H9 (cell line): ENCODE data around the gene MN1. TPM values are rescaled to one million over a fixed set of nuclear protein-coding genes. Genes with fewer than 3 reads are reported as not detected.

Experiments used
- DNase-seq: peaks from one replicate; pipeline ENCODE4 v3.0.0-alpha.2; 2017
- H2AFZ ChIP-seq: one replicate; pipeline ENCODE4 v1.6.1; 2013; ENCODE audit warnings: mild to moderate bottlenecking, low read length, control low read depth, moderate library complexity
- H2AK5ac ChIP-seq: 2 replicates; pipeline ENCODE4 v1.6.1; 2013; ENCODE audit warnings: low read length, control low read depth, mixed read lengths; ENCODE audit not compliant: insufficient read length
- H2BK120ac ChIP-seq: one replicate; pipeline ENCODE4 v1.6.1; 2013; ENCODE audit warnings: low read depth, mild to moderate bottlenecking, low read length, control low read depth, inconsistent platforms; ENCODE audit not compliant: poor library complexity, severe bottlenecking
- H2BK12ac ChIP-seq: 2 replicates; pipeline ENCODE4 v1.6.1; 2013; ENCODE audit warnings: low read length, control low read depth, mixed read lengths, low read depth; ENCODE audit not compliant: insufficient read length
- H2BK15ac ChIP-seq: 2 replicates; pipeline ENCODE4 v1.6.1; 2013; ENCODE audit warnings: low read depth, low read length, control low read depth
- H2BK20ac ChIP-seq: one replicate; pipeline ENCODE4 v1.6.1; 2013; ENCODE audit warnings: low read depth, mild to moderate bottlenecking, low read length, control low read depth, inconsistent platforms; ENCODE audit not compliant: poor library complexity, severe bottlenecking
- H2BK5ac ChIP-seq: 2 replicates; pipeline ENCODE4 v1.6.1; 2013; ENCODE audit warnings: low read length, control low read depth, mixed read lengths; ENCODE audit not compliant: insufficient read length
- H3K14ac ChIP-seq: 2 replicates; pipeline ENCODE4 v1.6.1; 2013; ENCODE audit warnings: low read length, control low read depth; ENCODE audit not compliant: insufficient read depth
- H3K18ac ChIP-seq: 2 replicates; pipeline ENCODE4 v1.6.1; 2013; ENCODE audit warnings: low read depth, mild to moderate bottlenecking, mixed read lengths, low read length, control low read depth; ENCODE audit not compliant: insufficient read length
- H3K23ac ChIP-seq: 2 replicates; pipeline ENCODE4 v1.6.1; 2013; ENCODE audit warnings: low read length, control low read depth, mixed read lengths, low read depth; ENCODE audit not compliant: insufficient read length
- H3K23me2 ChIP-seq: 2 replicates; pipeline ENCODE4 v1.6.1; 2013; ENCODE audit warnings: low read depth, mild to moderate bottlenecking, mixed read lengths, low read length, control low read depth; ENCODE audit not compliant: insufficient read length, poor library complexity, severe bottlenecking
- H3K27ac ChIP-seq: 2 replicates; pipeline ENCODE4 v1.5.1; 2013; ENCODE audit warnings: low read length, control low read depth, mixed read lengths, low read depth; ENCODE audit not compliant: insufficient read length
- H3K27me3 ChIP-seq: 2 replicates; pipeline ENCODE4 v1.6.1; 2013; ENCODE audit warnings: low read length, control low read depth, inconsistent platforms; ENCODE audit not compliant: insufficient read depth
- H3K4ac ChIP-seq: 2 replicates; pipeline ENCODE4 v1.6.1; 2013; ENCODE audit warnings: low read depth, mild to moderate bottlenecking, control low read depth, inconsistent platforms, low read length, moderate library complexity
- H3K4me1 ChIP-seq: 2 replicates; pipeline ENCODE4 v1.6.1; 2013; ENCODE audit warnings: low read length, control low read depth, inconsistent platforms; ENCODE audit not compliant: insufficient read depth
- H3K4me2 ChIP-seq: 2 replicates; pipeline ENCODE4 v1.6.1; 2013; ENCODE audit warnings: low read length, control low read depth, mixed read lengths; ENCODE audit not compliant: insufficient read length, insufficient read depth
- H3K56ac ChIP-seq: 2 replicates; pipeline ENCODE4 v1.6.1; 2013; ENCODE audit warnings: low read depth, mild to moderate bottlenecking, mixed read lengths, low read length, control low read depth; ENCODE audit not compliant: insufficient read length
- H3K79me1 ChIP-seq: 2 replicates; pipeline ENCODE4 v1.6.1; 2013; ENCODE audit warnings: low read depth, mild to moderate bottlenecking, moderate library complexity, low read length, control low read depth, inconsistent platforms; ENCODE audit not compliant: insufficient read depth, poor library complexity, severe bottlenecking
- H3K79me2 ChIP-seq: 2 replicates; pipeline ENCODE4 v1.6.1; 2013; ENCODE audit warnings: low read length, control low read depth, inconsistent platforms; ENCODE audit not compliant: insufficient read depth
- H3K9ac ChIP-seq: 2 replicates; pipeline ENCODE4 v1.6.1; 2013; ENCODE audit warnings: low read length, control low read depth, mixed read lengths; ENCODE audit not compliant: insufficient read length; ENCODE audit errors: extremely low read depth
- H3K9me3 ChIP-seq: one replicate; pipeline ENCODE4 v1.6.1; 2013; ENCODE audit warnings: low read depth, low read length, inconsistent platforms; ENCODE audit not compliant: control insufficient read depth
- H3T11ph ChIP-seq: one replicate; pipeline ENCODE4 v1.6.1; 2013; ENCODE audit warnings: mild to moderate bottlenecking, low read length, control low read depth, inconsistent platforms
- H4K20me1 ChIP-seq: one replicate; pipeline ENCODE4 v1.6.1; 2013; ENCODE audit not compliant: control insufficient read depth, insufficient read length, insufficient read depth
- H4K5ac ChIP-seq: 2 replicates; pipeline ENCODE4 v1.6.1; 2013; ENCODE audit warnings: low read depth, mild to moderate bottlenecking, mixed read lengths, low read length, control low read depth; ENCODE audit not compliant: insufficient read length
- H4K8ac ChIP-seq: replicated peaks from 2 replicates; pipeline ENCODE4 v1.6.1; 2013; ENCODE audit warnings: low read length, control low read depth, mixed read lengths, low read depth; ENCODE audit not compliant: insufficient read length
- H4K91ac ChIP-seq: 2 replicates; pipeline ENCODE4 v1.6.1; 2013; ENCODE audit warnings: low read depth, mild to moderate bottlenecking, moderate library complexity, mixed read lengths, low read length, control low read depth; ENCODE audit not compliant: insufficient read length
- H3K27ac Mint-ChIP-seq, 3 experiments: 2 replicates in 2 of 3; 3 replicates in 1 of 3; pipeline ENCODE4 v1.8.0; 2020 to 2021; ENCODE audit warnings: mixed read lengths in 3 of 3, mild to moderate bottlenecking in 1 of 3, moderate library complexity in 1 of 3
- H3K27me3 Mint-ChIP-seq: 2 replicates; pipeline ENCODE4 v1.8.0; 2021; ENCODE audit warnings: low read depth, mild to moderate bottlenecking, moderate library complexity, mixed read lengths
- H3K36me3 Mint-ChIP-seq, 3 experiments: 2 replicates in 2 of 3; 3 replicates in 1 of 3; pipeline ENCODE4 v1.8.0; 2020 to 2021; ENCODE audit warnings: low read depth in 3 of 3, mixed read lengths in 3 of 3; ENCODE audit not compliant: insufficient read depth in 1 of 3
- H3K4me1 Mint-ChIP-seq, 2 experiments: 2 replicates each; pipeline ENCODE4 v1.8.0; 2020; ENCODE audit warnings: mixed read lengths in 2 of 2
- H3K4me3 Mint-ChIP-seq, 2 experiments: 2 replicates in 1 of 2; 3 replicates in 1 of 2; pipeline ENCODE4 v1.8.0; 2020 to 2021; ENCODE audit warnings: mild to moderate bottlenecking in 2 of 2, mixed read lengths in 2 of 2, moderate library complexity in 1 of 2
- H3K9me3 Mint-ChIP-seq, 2 experiments: 2 replicates in 1 of 2; 3 replicates in 1 of 2; pipeline ENCODE4 v1.8.0; 2020; ENCODE audit warnings: mild to moderate bottlenecking in 2 of 2, mixed read lengths in 2 of 2, moderate library complexity in 1 of 2
- CTCF ChIP-seq: fragments of 200-600 bp; sonication (generic); conservative IDR thresholded peaks from 3 replicates; pipeline ENCODE4 v1.8.0; 2021; ENCODE audit warnings: antibody characterized with exemption, mild to moderate bottlenecking
- WGBS: extraction: QIAGEN DNeasy Blood & Tissue Kit; methylation state at CpG from one replicate; pipeline ENCODE4 v1.1.7; 2013; ENCODE audit warnings: missing lambda C conversion rate, low lambda C conversion rate, mixed read lengths; ENCODE audit not compliant: insufficient read length; ENCODE audit errors: extremely low coverage; 5-methylcytosine and 5-hydroxymethylcytosine counted together
- total RNA-seq: library from RNA; stranded (reverse); gene quantifications from 2 replicates; pipeline ENCODE4 v1.2.1, GENCODE V29; 2021

The MN1 gene
- total RNA-seq, 1 experiment from 2014 or later: 2.8 TPM

DNA sequence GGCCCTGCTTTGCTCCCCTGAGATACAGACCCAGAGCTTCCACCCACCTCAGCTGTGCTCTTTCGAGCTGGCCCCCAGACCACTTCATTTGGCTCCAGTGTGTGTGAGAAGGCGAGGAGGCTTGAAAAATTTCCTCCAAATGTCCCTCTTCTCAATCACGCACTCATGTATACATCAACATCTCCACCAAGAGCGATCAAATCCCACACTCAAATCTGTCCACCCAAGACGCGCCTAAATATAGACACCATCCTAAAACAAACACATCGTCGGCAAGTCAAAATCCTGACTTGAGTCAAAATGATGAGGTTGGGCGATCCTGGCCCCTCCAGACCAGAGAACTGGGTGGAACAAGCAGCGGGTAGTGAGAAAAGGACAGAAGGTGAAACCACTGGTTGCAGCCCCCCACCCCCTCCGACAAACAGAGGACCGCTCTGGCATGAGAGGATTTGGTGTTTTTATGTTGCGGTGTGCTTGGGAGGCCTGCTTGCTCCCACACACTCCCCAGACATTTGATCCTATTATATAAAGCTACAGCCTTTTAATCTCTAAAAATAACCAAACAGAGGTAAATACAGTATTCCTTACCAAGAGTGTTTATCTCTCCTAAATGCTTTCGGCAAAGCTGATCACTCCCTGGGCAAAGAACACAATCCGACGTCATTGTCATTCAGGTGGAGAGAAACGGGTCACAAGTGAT lies 10.2 kb downstream of the MN1 start:
- Mint-ChIP-seq H3K27ac (peak overlapping the region in 2 of 3 experiments; percentile 16 to 97; a peak in 2 of 7 replicates), H3K27me3 (peaks cover 79% of the 10 kb centered on the region), H3K9me3 (no peaks in the 10 kb centered on the region), H3K4me1 (peaks cover 62 to 73% of the 10 kb centered on the region in 2 experiments), H3K4me3 (peak overlapping the region in 1 of 2 experiments; percentile 74; a peak in 2 of 5 replicates), H3K36me3 (peaks cover 0 to 5% (median 0%) of the 10 kb centered on the region in 3 experiments; a peak in 1 of 7 replicates)
- no peak overlapping the region for H4K91ac ChIP-seq
- H2BK20ac ChIP-seq: no peak overlapping the region
- no peak overlapping the region for H3K4me2 ChIP-seq
- no peak overlapping the region for H3K4ac ChIP-seq
- H3K79me2 ChIP-seq: no peaks in the 10 kb centered on the region
- TF ChIP-seq CTCF: no peak
- no peak overlapping the region for H2BK12ac ChIP-seq
- H3K14ac ChIP-seq: no peak overlapping the region; the same call in 1 of the 2 replicates
- no peak overlapping the region for H2BK120ac ChIP-seq
- no peaks in the 10 kb centered on the region for H4K20me1 ChIP-seq
- no peak overlapping the region for H3K56ac ChIP-seq
- no peak overlapping the region for H2AFZ ChIP-seq
- no peaks in the 10 kb centered on the region for H3K79me1 ChIP-seq
- no peak overlapping the region for H2AK5ac ChIP-seq
- no peak overlapping the region for H3K27ac ChIP-seq
- no peak overlapping the region for H3K23ac ChIP-seq
- peaks cover 5% of the 10 kb centered on the region for H3K23me2 ChIP-seq
- H3K18ac ChIP-seq: no peak overlapping the region
- peaks cover 16% of the 10 kb centered on the region; the same call in 1 of the 2 replicates for H3K4me1 ChIP-seq
- DNase-seq: no peak
- H2BK15ac ChIP-seq: no peak overlapping the region
- H3K9me3 ChIP-seq: no peaks in the 10 kb centered on the region
- H3K27me3 ChIP-seq: peaks cover 6% of the 10 kb centered on the region; the same call in 1 of the 2 replicates
- H4K8ac ChIP-seq: no peak overlapping the region
- H4K5ac ChIP-seq: no peak overlapping the region
- H3K9ac ChIP-seq: no peak overlapping the region
- H2BK5ac ChIP-seq: no peak overlapping the region
- no peak overlapping the region for H3T11ph ChIP-seq
- no CpG with 5 or more reads among the region's 17 CpGs for WGBS
